Osteoblast (primary cell): ENCODE data around the gene SLC22A14. TPM values are rescaled to one million over a fixed set of nuclear protein-coding genes. Genes with fewer than 3 reads are reported as not detected.

Source experiments
- DNase-seq: peaks from one replicate; pipeline ENCODE4 v3.0.0; 2011; ENCODE audit warnings: low spot score, mixed read lengths; ENCODE audit not compliant: insufficient read length; ENCODE audit errors: missing footprints
- H2AFZ ChIP-seq: 2 replicates; pipeline ENCODE4 v1.6.0; 2011; ENCODE audit warnings: mild to moderate bottlenecking, low read length
- H3K27ac ChIP-seq: 2 replicates; pipeline ENCODE4 v1.5.1; 2011; ENCODE audit warnings: mild to moderate bottlenecking, low read depth, low read length, moderate library complexity
- H3K27me3 ChIP-seq: 2 replicates; pipeline ENCODE4 v1.6.0; 2012; ENCODE audit warnings: mild to moderate bottlenecking, control low read depth, inconsistent platforms, low read length, moderate library complexity; ENCODE audit not compliant: insufficient read depth
- H3K36me3 ChIP-seq: 2 replicates; pipeline ENCODE4 v1.5.1; 2011; ENCODE audit warnings: mild to moderate bottlenecking, low read length, control low read depth, moderate library complexity; ENCODE audit not compliant: insufficient read depth
- H3K4me1 ChIP-seq: 2 replicates; pipeline ENCODE4 v1.5.1; 2011; ENCODE audit warnings: mild to moderate bottlenecking, low read length, control low read depth, moderate library complexity; ENCODE audit not compliant: insufficient read depth
- H3K4me2 ChIP-seq: 2 replicates; pipeline ENCODE4 v1.6.0; 2011; ENCODE audit warnings: mild to moderate bottlenecking, low read length; ENCODE audit not compliant: insufficient read depth
- H3K4me3 ChIP-seq: fragments of 200-600 bp; sonication (generic); 3 replicates; pipeline ENCODE4 v1.5.1; 2012; ENCODE audit warnings: mild to moderate bottlenecking, low read length, inconsistent platforms; ENCODE audit not compliant: insufficient read depth
- H3K79me2 ChIP-seq: 2 replicates; pipeline ENCODE4 v1.6.0; 2012; ENCODE audit warnings: mild to moderate bottlenecking, low read length, control low read depth, inconsistent platforms; ENCODE audit not compliant: insufficient read depth
- H3K9me3 ChIP-seq: 2 replicates; pipeline ENCODE4 v1.5.1; 2011; ENCODE audit warnings: low read depth, low read length, control low read depth
- H4K20me1 ChIP-seq: 2 replicates; pipeline ENCODE4 v1.6.0; 2012; ENCODE audit warnings: mild to moderate bottlenecking, low read length, control low read depth; ENCODE audit not compliant: insufficient read depth
- CTCF ChIP-seq: IDR thresholded peaks from 2 replicates; pipeline ENCODE4 v1.5.1; 2011; ENCODE audit warnings: mild to moderate bottlenecking, low read depth, low read length, moderate library complexity; ENCODE audit errors: extremely low read depth
- total RNA-seq: library from RNA; depleted of rRNA; stranded (reverse); fragments of >200 nt; gene quantifications from 2 replicates; pipeline ENCODE4 v1.2.3, GENCODE V29; 2012

The SLC22A14 gene
- total RNA-seq, 1 donor = 0.36 TPM

- Histone ChIP-seq H2AFZ (no peak overlapping the region), H3K4me1 (no peaks in the 10 kb centered on the region), H3K79me2 (no peaks in the 10 kb centered on the region), H4K20me1 (no peaks in the 10 kb centered on the region), H3K36me3 (peaks cover 4% of the 10 kb centered on the region), H3K4me3 (no peak overlapping the region), H3K4me2 (no peak overlapping the region), H3K27ac (no peak overlapping the region), H3K9me3 (no peaks in the 10 kb centered on the region), H3K27me3 (no peaks in the 10 kb centered on the region)
- DNase-seq = no peak
- TF ChIP-seq CTCF = no peak
Measured at GRCh38 chr3:38276081-38276916, 5.8 kb upstream of the SLC22A14 start.

- peaks cover 4% of the 10 kb centered on the region for H3K36me3 ChIP-seq
- H3K4me3 ChIP-seq = no peak overlapping the region
- no peaks in the 10 kb centered on the region for H3K9me3 ChIP-seq
- H3K27ac ChIP-seq = no peak overlapping the region
- no peaks in the 10 kb centered on the region for H4K20me1 ChIP-seq
- H3K27me3 ChIP-seq = no peaks in the 10 kb centered on the region
- no peaks in the 10 kb centered on the region for H3K79me2 ChIP-seq
- no peak for DNase-seq
- H2AFZ ChIP-seq = no peak overlapping the region
- H3K4me1 ChIP-seq = no peaks in the 10 kb centered on the region
- no peak overlapping the region for H3K4me2 ChIP-seq
- no peak for TF ChIP-seq CTCF
Measured at GRCh38 chr3:38276917-38277630, 5.0 kb upstream of the SLC22A14 start.

GRCh38 chr3:38278841-38279240, 3.3 kb upstream of the SLC22A14 start:
- H3K4me2 ChIP-seq = no peak overlapping the region
- DNase-seq = no peak

More at GRCh38 chr3:38278841-38279240, 3.3 kb upstream of the SLC22A14 start:
- Histone ChIP-seq H3K9me3 (no peaks in the 10 kb centered on the region), H3K4me3 (no peak overlapping the region), H3K36me3 (peaks cover 4% of the 10 kb centered on the region), H3K27ac (no peak overlapping the region), H4K20me1 (no peaks in the 10 kb centered on the region), H3K79me2 (no peaks in the 10 kb centered on the region), H2AFZ (no peak overlapping the region), H3K27me3 (no peaks in the 10 kb centered on the region), H3K4me1 (peaks cover 3% of the 10 kb centered on the region)
- TF ChIP-seq CTCF = no peak
